ENCODE measurements around the gene HSD17B1.

DNA sequence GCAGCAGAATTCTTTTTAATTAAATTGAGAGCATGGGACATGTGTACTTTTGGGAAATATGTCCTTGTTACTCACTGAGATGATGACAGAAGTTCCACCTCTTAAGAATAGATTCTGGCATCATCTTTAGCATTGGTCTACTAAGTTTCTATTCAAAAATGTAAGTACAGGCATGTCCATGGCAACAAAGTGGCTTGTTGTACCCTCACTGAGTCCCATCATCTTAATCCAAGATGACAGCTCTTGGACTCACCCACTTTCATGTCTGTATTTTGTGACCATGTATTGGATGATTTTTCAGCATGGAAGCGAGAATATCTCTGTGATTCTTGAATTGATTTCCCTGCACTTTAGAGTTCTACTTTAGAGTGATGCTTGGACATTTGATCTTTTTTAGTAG, 49.8 kb upstream of the HSD17B1 start:
- TF ChIP-seq, protein P1, sequence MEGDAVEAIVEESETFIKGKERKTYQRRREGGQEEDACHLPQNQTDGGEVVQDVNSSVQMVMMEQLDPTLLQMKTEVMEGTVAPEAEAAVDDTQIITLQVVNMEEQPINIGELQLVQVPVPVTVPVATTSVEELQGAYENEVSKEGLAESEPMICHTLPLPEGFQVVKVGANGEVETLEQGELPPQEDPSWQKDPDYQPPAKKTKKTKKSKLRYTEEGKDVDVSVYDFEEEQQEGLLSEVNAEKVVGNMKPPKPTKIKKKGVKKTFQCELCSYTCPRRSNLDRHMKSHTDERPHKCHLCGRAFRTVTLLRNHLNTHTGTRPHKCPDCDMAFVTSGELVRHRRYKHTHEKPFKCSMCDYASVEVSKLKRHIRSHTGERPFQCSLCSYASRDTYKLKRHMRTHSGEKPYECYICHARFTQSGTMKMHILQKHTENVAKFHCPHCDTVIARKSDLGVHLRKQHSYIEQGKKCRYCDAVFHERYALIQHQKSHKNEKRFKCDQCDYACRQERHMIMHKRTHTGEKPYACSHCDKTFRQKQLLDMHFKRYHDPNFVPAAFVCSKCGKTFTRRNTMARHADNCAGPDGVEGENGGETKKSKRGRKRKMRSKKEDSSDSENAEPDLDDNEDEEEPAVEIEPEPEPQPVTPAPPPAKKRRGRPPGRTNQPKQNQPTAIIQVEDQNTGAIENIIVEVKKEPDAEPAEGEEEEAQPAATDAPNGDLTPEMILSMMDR (IDR thresholded peaks at IDR 0.05; ENCODE audit: insufficient read depth, low read length, poor library complexity, severe bottlenecking): no peak
- TF ChIP-seq EZH2phosphoT487 (conservative IDR thresholded peaks at IDR 0.05; ENCODE audit: low read length): no peak
